Mesenchymal stem cell (in vitro differentiated cells and primary cell): ENCODE measurements around the gene SMYD2.

Experiments used
- DNase-seq: peaks from one replicate; pipeline ENCODE4 v3.0.0-alpha.2; 2013
- H2AFZ ChIP-seq: one replicate; pipeline ENCODE4 v1.6.1; 2013; ENCODE audit warnings: low read depth, mild to moderate bottlenecking, control low read depth, inconsistent platforms, low read length, moderate library complexity
- H2AK5ac ChIP-seq: 2 replicates; pipeline ENCODE4 v1.6.1; 2013; ENCODE audit warnings: low read length, moderate library complexity, mild to moderate bottlenecking, inconsistent platforms; ENCODE audit not compliant: severe bottlenecking
- H2BK120ac ChIP-seq: one replicate; pipeline ENCODE4 v1.6.1; 2013; ENCODE audit warnings: low read depth, mild to moderate bottlenecking, inconsistent platforms, low read length, moderate library complexity
- H2BK12ac ChIP-seq, 2 experiments: one replicate each; pipeline ENCODE4 v1.6.1; 2013; ENCODE audit warnings: inconsistent platforms in 2 of 2, low read length in 2 of 2, mild to moderate bottlenecking in 2 of 2, moderate library complexity in 2 of 2, control low read depth in 1 of 2
- H2BK15ac ChIP-seq: one replicate; pipeline ENCODE4 v1.6.1; 2013; ENCODE audit warnings: mild to moderate bottlenecking, low read depth, inconsistent platforms; ENCODE audit not compliant: poor library complexity, severe bottlenecking
- H2BK5ac ChIP-seq: 2 replicates; pipeline ENCODE4 v1.6.1; 2013; ENCODE audit warnings: low read depth, mild to moderate bottlenecking, low read length, control low read depth, inconsistent platforms; ENCODE audit not compliant: poor library complexity, severe bottlenecking
- H3K14ac ChIP-seq, 2 experiments: one replicate each; pipeline ENCODE4 v1.6.1; 2013; ENCODE audit warnings: inconsistent platforms in 2 of 2, low read length in 2 of 2, control low read depth in 1 of 2, mild to moderate bottlenecking in 1 of 2, moderate library complexity in 1 of 2
- H3K18ac ChIP-seq, 2 experiments: one replicate each; pipeline ENCODE4 v1.6.1; 2013; ENCODE audit warnings: inconsistent platforms in 2 of 2, low read length in 2 of 2, control low read depth in 1 of 2, low read depth in 1 of 2, mild to moderate bottlenecking in 1 of 2
- H3K23ac ChIP-seq, 2 experiments: one replicate each; pipeline ENCODE4 v1.6.1; 2013; ENCODE audit warnings: inconsistent platforms in 2 of 2, low read length in 2 of 2, mild to moderate bottlenecking in 2 of 2, moderate library complexity in 2 of 2, control low read depth in 1 of 2
- H3K27ac ChIP-seq: 2 replicates; pipeline ENCODE4 v1.5.1; 2013; ENCODE audit warnings: mild to moderate bottlenecking, moderate library complexity, low read length, control low read depth, inconsistent platforms; ENCODE audit not compliant: poor library complexity, severe bottlenecking
- H3K27me3 ChIP-seq, 2 experiments: 2 replicates each; pipeline versions ENCODE4 v1.6.1 to v1.7.0; 2013; ENCODE audit warnings: low read length in 2 of 2, mild to moderate bottlenecking in 2 of 2, moderate library complexity in 2 of 2, control low read depth in 1 of 2, inconsistent platforms in 1 of 2; ENCODE audit not compliant: control insufficient read depth in 1 of 2, insufficient read depth in 1 of 2
- H3K36me3 ChIP-seq, 2 experiments: 2 replicates each; pipeline versions ENCODE4 v1.6.1 to v1.7.0; 2013; ENCODE audit warnings: low read length in 2 of 2, control low read depth in 1 of 2, inconsistent platforms in 1 of 2, low read depth in 1 of 2, mild to moderate bottlenecking in 1 of 2; ENCODE audit not compliant: insufficient read depth in 2 of 2, control insufficient read depth in 1 of 2
- H3K4ac ChIP-seq, 2 experiments: one replicate each; pipeline ENCODE4 v1.6.1; 2013; ENCODE audit warnings: inconsistent platforms in 2 of 2, low read length in 2 of 2, mild to moderate bottlenecking in 2 of 2, moderate library complexity in 2 of 2, control low read depth in 1 of 2, low read depth in 1 of 2
- H3K4me1 ChIP-seq: 2 replicates; pipeline ENCODE4 v1.6.1; 2013; ENCODE audit warnings: low read depth, low read length, control low read depth; ENCODE audit not compliant: control insufficient read depth, insufficient read depth
- H3K4me2 ChIP-seq: 2 replicates; pipeline ENCODE4 v1.6.1; 2013; ENCODE audit warnings: low read length, mild to moderate bottlenecking, inconsistent platforms; ENCODE audit not compliant: poor library complexity, severe bottlenecking
- H3K4me3 ChIP-seq, 2 experiments: 2 replicates each; pipeline versions ENCODE4 v1.5.1 to v1.7.0; 2013; ENCODE audit warnings: low read length in 2 of 2, mild to moderate bottlenecking in 2 of 2, control low read depth in 1 of 2, low read depth in 1 of 2; ENCODE audit not compliant: insufficient read depth in 1 of 2
- H3K79me1 ChIP-seq: replicated peaks from 2 replicates; pipeline ENCODE4 v1.6.1; 2013; ENCODE audit warnings: mild to moderate bottlenecking, control low read depth, low read length, inconsistent platforms; ENCODE audit not compliant: poor library complexity, severe bottlenecking
- H3K9ac ChIP-seq: 2 replicates; pipeline ENCODE4 v1.7.0; 2013; ENCODE audit warnings: mild to moderate bottlenecking, low read length, moderate library complexity
- H3K9me3 ChIP-seq: 2 replicates; pipeline ENCODE4 v1.7.0; 2013; ENCODE audit warnings: mild to moderate bottlenecking, low read length; ENCODE audit not compliant: control insufficient read depth
- H4K8ac ChIP-seq: one replicate; pipeline ENCODE4 v1.6.1; 2013; ENCODE audit warnings: inconsistent platforms, mild to moderate bottlenecking, low read length, moderate library complexity
- H4K91ac ChIP-seq: one replicate; pipeline ENCODE4 v1.6.1; 2013; ENCODE audit warnings: mild to moderate bottlenecking, low read length, inconsistent platforms
- WGBS: methylation state at CpG from one replicate; pipeline ENCODE4 v1.1.7; 2013; ENCODE audit warnings: mixed read lengths; 5-methylcytosine and 5-hydroxymethylcytosine counted together

The SMYD2 gene

GRCh38 chr1:214331827-214332423, 51.0 kb downstream of the SMYD2 start:
- Histone ChIP-seq H3K27ac (no peak overlapping the region), H3K36me3 (peaks cover 21% of the 10 kb centered on the region in 2 experiments), H2BK15ac (no peak overlapping the region), H2AFZ (no peak overlapping the region), H3K4ac (peak overlapping the region in 1 of 2 experiments; percentile 50), H3K79me1 (no peaks in the 10 kb centered on the region), H3K4me1 (peaks cover 10% of the 10 kb centered on the region), H3K9ac (no peak overlapping the region), H3K4me3 (no peak overlapping the region), H2BK12ac (no peak overlapping the region), H3K4me2 (no peak overlapping the region), H3K14ac (no peak overlapping the region), H2AK5ac (peak overlapping the region; percentile 23), H4K8ac (no peak overlapping the region), H3K23ac (no peak overlapping the region), H4K91ac (no peak overlapping the region), H2BK120ac (no peak overlapping the region), H3K9me3 (no peaks in the 10 kb centered on the region), H2BK5ac (no peak overlapping the region), H3K27me3 (no peaks in the 10 kb centered on the region), H3K18ac (no peak overlapping the region)
- DNase-seq: peak; percentile 41
- WGBS: 68% methylated on average over 9 of the region's 9 CpGs

DNA sequence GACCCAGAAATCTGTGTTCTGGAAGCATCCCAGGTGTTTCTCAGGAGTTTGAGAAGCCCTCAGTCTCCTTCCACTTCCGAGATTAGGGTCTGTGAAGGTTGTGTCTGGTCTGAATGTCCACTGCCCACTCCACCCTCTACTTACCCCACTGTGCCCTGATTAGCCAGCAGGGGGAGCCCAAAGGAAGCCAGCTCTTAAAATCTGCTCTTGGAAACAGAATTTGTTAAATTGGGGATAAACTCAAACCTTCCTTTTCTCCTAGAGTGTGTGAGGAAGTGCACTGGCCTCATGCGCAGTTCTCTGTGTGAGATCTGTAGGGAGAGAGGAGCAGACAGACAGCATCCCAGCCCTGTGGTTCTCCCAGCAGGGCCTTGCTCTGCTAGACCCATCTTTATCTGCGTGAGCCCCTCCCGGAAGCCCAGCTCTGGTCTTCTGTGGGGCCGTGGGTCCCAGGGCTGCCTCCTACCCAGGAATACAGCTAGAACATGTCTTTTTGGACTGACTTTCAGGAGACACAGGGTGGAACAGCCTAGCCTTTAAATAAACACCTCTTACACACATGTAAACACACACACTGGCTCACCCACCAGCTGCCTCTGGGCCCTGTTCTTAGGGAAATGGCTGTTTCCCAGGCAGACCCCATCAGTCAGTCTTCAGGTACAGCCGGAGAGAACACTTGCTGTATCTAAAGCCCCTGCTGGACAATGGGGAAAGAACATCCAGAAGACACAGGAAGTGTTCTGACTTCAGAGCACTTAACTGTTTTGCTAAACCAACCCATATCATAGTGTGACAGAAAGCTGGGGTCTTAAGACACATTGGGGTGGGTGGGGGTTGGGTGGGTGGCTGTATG, 52.2 kb downstream of the SMYD2 start:
- H3K4me3 ChIP-seq: no peak overlapping the region
- H3K4me1 ChIP-seq: peaks cover 17% of the 10 kb centered on the region
- WGBS: 53% methylated on average over 5 of the region's 6 CpGs

GRCh38 chr1:214335567-214335966, 54.6 kb downstream of the SMYD2 start:
- Histone ChIP-seq H3K79me1 (peaks cover 4% of the 10 kb centered on the region), H3K4me1 (peaks cover 19% of the 10 kb centered on the region), H2AFZ (no peak overlapping the region), H2BK15ac (no peak overlapping the region), H3K4ac (no peak overlapping the region), H3K27me3 (no peaks in the 10 kb centered on the region), H3K18ac (no peak overlapping the region), H4K91ac (no peak overlapping the region), H3K4me3 (no peak overlapping the region), H3K27ac (no peak overlapping the region), H3K36me3 (peaks cover 10 to 14% of the 10 kb centered on the region in 2 experiments), H3K9ac (no peak overlapping the region), H2BK12ac (no peak overlapping the region), H4K8ac (no peak overlapping the region), H2BK120ac (no peak overlapping the region), H2AK5ac (no peak overlapping the region), H3K9me3 (no peaks in the 10 kb centered on the region), H3K23ac (no peak overlapping the region), H3K14ac (no peak overlapping the region), H3K4me2 (no peak overlapping the region), H2BK5ac (no peak overlapping the region)
- DNase-seq: no peak
- 100% methylated on average over 4 of the region's 4 CpGs for WGBS

More for the DNA sequence above, 52.2 kb downstream of the SMYD2 start:
- Histone ChIP-seq H2AFZ (peak overlapping the region; percentile 10), H2BK15ac (peak overlapping the region; percentile 8), H3K27me3 (no peaks in the 10 kb centered on the region), H3K9ac (peak overlapping the region; percentile 63), H2BK120ac (no peak overlapping the region), H2BK12ac (peak overlapping the region in 1 of 2 experiments; percentile 16), H4K91ac (no peak overlapping the region), H3K36me3 (peaks cover 20 to 21% of the 10 kb centered on the region in 2 experiments), H3K18ac (peak overlapping the region; percentile 77), H3K4ac (peak overlapping the region in 1 of 2 experiments; percentile 66), H4K8ac (peak overlapping the region; percentile 88), H2BK5ac (peak overlapping the region; percentile 47), H3K14ac (peak overlapping the region in 1 of 2 experiments; percentile 37), H3K23ac (no peak overlapping the region), H3K9me3 (no peaks in the 10 kb centered on the region), H2AK5ac (peak overlapping the region; percentile 56), H3K79me1 (no peaks in the 10 kb centered on the region), H3K27ac (peak overlapping the region; percentile 72), H3K4me2 (no peak overlapping the region)
- DNase-seq: peak; percentile 79

GRCh38 chr1:214337015-214337414, 56.1 kb downstream of the SMYD2 start:
- Histone ChIP-seq H2BK120ac (no peak overlapping the region), H3K23ac (no peak overlapping the region), H3K14ac (no peak overlapping the region), H4K8ac (no peak overlapping the region), H2BK5ac (no peak overlapping the region), H3K18ac (no peak overlapping the region), H3K36me3 (peaks cover 14 to 17% of the 10 kb centered on the region in 2 experiments), H3K4me1 (peaks cover 20% of the 10 kb centered on the region), H2AK5ac (no peak overlapping the region), H3K4ac (no peak overlapping the region), H2BK12ac (no peak overlapping the region), H2BK15ac (no peak overlapping the region), H3K27ac (peak overlapping the region; percentile 41), H3K9ac (peak overlapping the region; percentile 82), H3K27me3 (no peaks in the 10 kb centered on the region), H3K4me2 (no peak overlapping the region), H3K4me3 (no peak overlapping the region), H2AFZ (no peak overlapping the region), H4K91ac (no peak overlapping the region), H3K9me3 (no peaks in the 10 kb centered on the region), H3K79me1 (peaks cover 10% of the 10 kb centered on the region)
- WGBS: 88% methylated on average over 2 of the region's 2 CpGs
- no peak for DNase-seq
